ENCODE data around the gene AMBN. TPM values are rescaled to one million over a fixed set of nuclear protein-coding genes. Genes with fewer than 3 reads are reported as not detected.

AMBN gene
- total and polyA plus RNA-seq, 2 experiments from 2014 or later = not detected

DNA sequence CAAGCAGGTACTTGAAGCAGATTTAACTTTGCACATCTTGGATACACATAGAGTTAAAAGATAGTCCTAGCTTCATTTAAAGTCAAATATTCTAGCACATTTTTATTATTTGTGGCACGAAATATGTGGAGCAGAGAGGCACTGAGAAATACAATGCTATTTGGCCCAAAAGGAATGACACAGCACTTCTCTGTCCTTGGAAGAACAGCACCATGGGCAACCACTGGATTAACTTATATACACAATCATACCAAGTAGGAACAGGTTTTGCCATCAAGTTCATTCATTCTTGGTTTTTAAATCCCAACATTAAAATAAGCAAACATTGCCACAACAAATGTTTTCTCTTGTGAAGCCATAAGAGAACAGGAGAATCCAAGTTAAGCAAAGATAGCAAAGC lies 35.6 kb downstream of the AMBN start (continued):
- TF ChIP-seq JUNB (IDR thresholded peaks at IDR 0.05; ENCODE audit: unreplicated experiment) = no peak

DNA sequence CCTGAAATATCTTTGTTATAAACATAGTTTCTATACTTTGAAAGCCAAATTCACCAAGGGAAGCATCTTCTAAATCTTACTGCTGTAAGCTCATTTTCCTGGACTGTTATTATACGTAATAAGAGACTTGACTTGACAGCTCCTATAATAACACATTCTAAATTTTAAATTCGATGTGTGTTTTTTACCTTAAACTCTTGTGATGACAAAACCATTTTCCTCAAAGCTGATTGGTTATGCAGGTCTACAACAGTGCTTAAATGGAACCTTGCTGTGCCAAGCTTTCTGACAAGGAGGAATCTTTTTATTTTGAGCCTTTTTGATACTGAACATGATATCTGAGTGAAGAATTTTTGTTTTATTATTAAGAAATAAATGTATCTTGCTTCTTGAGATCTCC lies 36.4 kb downstream of the AMBN start, which contains the start of gene ENAM:
TSS of gene ENAM (plus strand) at position 301 of the 400 bp plus-strand sequence. CDS start 757 bp downstream, outside the sequence.
- no peaks in the 10 kb centered on the region for H4K20me1 ChIP-seq (replicated peaks; ENCODE audit: insufficient read depth)
- no peaks in the 10 kb centered on the region for H3K9me2 ChIP-seq (ENCODE audit: insufficient read depth)
- no peak within 1 kb of the TSS for H3K4me2 ChIP-seq
- DNase-seq (ENCODE audit: low spot score) (no peak), ATAC-seq (no peak)
- H3K9me3 Mint-ChIP-seq = no peaks in the 10 kb centered on the region
- peak within 1 kb of the TSS; percentile 29; the same call in 1 of the 2 replicates for H2AFZ ChIP-seq
- no peaks in the 10 kb centered on the region for H3K27me3 ChIP-seq (ENCODE audit: insufficient read depth)
- H3K27me3 Mint-ChIP-seq (ENCODE audit: insufficient read depth, low read depth, poor library complexity) = peaks cover 3% of the 10 kb centered on the region
- H3K36me3 Mint-ChIP-seq (ENCODE audit: low read depth) = no peaks in the 10 kb centered on the region
- H3K4me3 Mint-ChIP-seq = no peak within 1 kb of the TSS
- no peak within 1 kb of the TSS for H3K27ac Mint-ChIP-seq
- TF ChIP-seq, protein P1, sequence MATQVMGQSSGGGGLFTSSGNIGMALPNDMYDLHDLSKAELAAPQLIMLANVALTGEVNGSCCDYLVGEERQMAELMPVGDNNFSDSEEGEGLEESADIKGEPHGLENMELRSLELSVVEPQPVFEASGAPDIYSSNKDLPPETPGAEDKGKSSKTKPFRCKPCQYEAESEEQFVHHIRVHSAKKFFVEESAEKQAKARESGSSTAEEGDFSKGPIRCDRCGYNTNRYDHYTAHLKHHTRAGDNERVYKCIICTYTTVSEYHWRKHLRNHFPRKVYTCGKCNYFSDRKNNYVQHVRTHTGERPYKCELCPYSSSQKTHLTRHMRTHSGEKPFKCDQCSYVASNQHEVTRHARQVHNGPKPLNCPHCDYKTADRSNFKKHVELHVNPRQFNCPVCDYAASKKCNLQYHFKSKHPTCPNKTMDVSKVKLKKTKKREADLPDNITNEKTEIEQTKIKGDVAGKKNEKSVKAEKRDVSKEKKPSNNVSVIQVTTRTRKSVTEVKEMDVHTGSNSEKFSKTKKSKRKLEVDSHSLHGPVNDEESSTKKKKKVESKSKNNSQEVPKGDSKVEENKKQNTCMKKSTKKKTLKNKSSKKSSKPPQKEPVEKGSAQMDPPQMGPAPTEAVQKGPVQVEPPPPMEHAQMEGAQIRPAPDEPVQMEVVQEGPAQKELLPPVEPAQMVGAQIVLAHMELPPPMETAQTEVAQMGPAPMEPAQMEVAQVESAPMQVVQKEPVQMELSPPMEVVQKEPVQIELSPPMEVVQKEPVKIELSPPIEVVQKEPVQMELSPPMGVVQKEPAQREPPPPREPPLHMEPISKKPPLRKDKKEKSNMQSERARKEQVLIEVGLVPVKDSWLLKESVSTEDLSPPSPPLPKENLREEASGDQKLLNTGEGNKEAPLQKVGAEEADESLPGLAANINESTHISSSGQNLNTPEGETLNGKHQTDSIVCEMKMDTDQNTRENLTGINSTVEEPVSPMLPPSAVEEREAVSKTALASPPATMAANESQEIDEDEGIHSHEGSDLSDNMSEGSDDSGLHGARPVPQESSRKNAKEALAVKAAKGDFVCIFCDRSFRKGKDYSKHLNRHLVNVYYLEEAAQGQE (IDR thresholded peaks at IDR 0.05; ENCODE audit: unreplicated experiment) = no peak
- TF ChIP-seq CREB1 (CRISPR knock-in tag; IDR thresholded peaks at IDR 0.05; ENCODE audit: low read depth) (no peak), ZNF114 (CRISPR knock-in tag; IDR thresholded peaks at IDR 0.05) (no peak), EZH2phosphoT487 (IDR thresholded peaks at IDR 0.05; ENCODE audit: unreplicated experiment) (no peak), JUNB (IDR thresholded peaks at IDR 0.05; ENCODE audit: unreplicated experiment) (no peak), ZNF331 (CRISPR knock-in tag; IDR thresholded peaks at IDR 0.05; ENCODE audit: low read depth) (no peak), STAT1 (IDR thresholded peaks at IDR 0.05; ENCODE audit: unreplicated experiment) (no peak), NANOG (IDR thresholded peaks at IDR 0.05; ENCODE audit: borderline replicate concordance) (no peak)
- TF ChIP-seq, protein P2, sequence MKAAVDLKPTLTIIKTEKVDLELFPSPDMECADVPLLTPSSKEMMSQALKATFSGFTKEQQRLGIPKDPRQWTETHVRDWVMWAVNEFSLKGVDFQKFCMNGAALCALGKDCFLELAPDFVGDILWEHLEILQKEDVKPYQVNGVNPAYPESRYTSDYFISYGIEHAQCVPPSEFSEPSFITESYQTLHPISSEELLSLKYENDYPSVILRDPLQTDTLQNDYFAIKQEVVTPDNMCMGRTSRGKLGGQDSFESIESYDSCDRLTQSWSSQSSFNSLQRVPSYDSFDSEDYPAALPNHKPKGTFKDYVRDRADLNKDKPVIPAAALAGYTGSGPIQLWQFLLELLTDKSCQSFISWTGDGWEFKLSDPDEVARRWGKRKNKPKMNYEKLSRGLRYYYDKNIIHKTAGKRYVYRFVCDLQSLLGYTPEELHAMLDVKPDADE (IDR thresholded peaks at IDR 0.05) = no peak
- H3F3A ChIP-seq (replicated peaks; ENCODE audit: low read depth) = no peaks in the 10 kb centered on the region
- H3K36me3 ChIP-seq (ENCODE audit: insufficient read depth) = no peaks in the 10 kb centered on the region
- no peak within 1 kb of the TSS for H3K4me3 ChIP-seq
- H3K27ac ChIP-seq (ENCODE audit: low read depth) = no peak within 1 kb of the TSS
- no peaks in the 10 kb centered on the region for H3K79me2 ChIP-seq (replicated peaks; ENCODE audit: insufficient read depth)
- H3K4me1 Mint-ChIP-seq = no peaks in the 10 kb centered on the region; the same call in 2 of the 3 replicates
- H3K4me1 ChIP-seq (ENCODE audit: insufficient read depth) = no peaks in the 10 kb centered on the region; the same call in 1 of the 2 replicates
